Measurements from ENCODE around the gene PCDHB10.
"Not testable (repeated sequence)": the region's sequence is repeated elsewhere in the genome, so short reads cannot be mapped to it uniquely, and the experiment has no call there.

The PCDHB10 gene

GRCh38 chr5:141175933-141176332 lies 16.2 kb upstream of the PCDHB10 start:
- DNase-seq (ENCODE audit: insufficient read length, low spot score): no peak
- no peak for FAIRE-seq
- TF ChIP-seq POLR2A (IDR thresholded peaks at IDR 0.05; ENCODE audit: low read depth, low read length): no peak
- TF ChIP-seq TAF1 (IDR thresholded peaks at IDR 0.05; ENCODE audit: low read depth, low read length): no peak
- TF ChIP-seq PAX5 (IDR thresholded peaks at IDR 0.05; ENCODE audit: insufficient read depth, low read length, severe bottlenecking): no peak
- TF ChIP-seq POLR2AphosphoS5 (IDR thresholded peaks at IDR 0.05; ENCODE audit: low read depth, low read length): no peak

- peak; percentile 20 for FAIRE-seq
- not testable (repeated sequence) for DNase-seq (ENCODE audit: insufficient read length, low spot score)
Observed at GRCh38 chr5:141177577-141178191, 14.5 kb upstream of the PCDHB10 start, which contains the start of gene PCDHB8. PCDHB8 (plus strand) TSS chr5:141177790; CDS start chr5:141178035, 245 bp downstream.

GRCh38 chr5:141179371-141179770 lies 12.8 kb upstream of the PCDHB10 start:
- not testable (repeated sequence) for FAIRE-seq

GRCh38 chr5:141179876-141180275 lies 12.3 kb upstream of the PCDHB10 start:
- not testable (repeated sequence) for FAIRE-seq; DNase-seq (ENCODE audit: insufficient read length, low spot score)

More at GRCh38 chr5:141179371-141179770, 12.8 kb upstream of the PCDHB10 start:
- DNase-seq (ENCODE audit: insufficient read length, low spot score): not testable (repeated sequence)

- FAIRE-seq: no peak
- no peak for TF ChIP-seq SPI1 (IDR thresholded peaks at IDR 0.05; ENCODE audit: low read depth, low read length)
- TF ChIP-seq TAF1 (IDR thresholded peaks at IDR 0.05; ENCODE audit: low read depth, low read length): no peak
- no peak for TF ChIP-seq POU2F2 (IDR thresholded peaks at IDR 0.05; ENCODE audit: low read depth, low read length)
- no peak for TF ChIP-seq POLR2A (IDR thresholded peaks at IDR 0.05; ENCODE audit: low read depth, low read length)
- no peak for TF ChIP-seq POLR2AphosphoS5 (IDR thresholded peaks at IDR 0.05; ENCODE audit: low read depth, low read length)
- no peak for TF ChIP-seq PAX5 (IDR thresholded peaks at IDR 0.05; ENCODE audit: insufficient read depth, low read length, severe bottlenecking)
- no peak for DNase-seq (ENCODE audit: insufficient read length, low spot score)
Observed at GRCh38 chr5:141180313-141180712, 11.8 kb upstream of the PCDHB10 start.

GRCh38 chr5:141182248-141182647 lies 9.9 kb upstream of the PCDHB10 start, which contains the start of gene PCDHB16:
PCDHB16 (plus strand) TSS chr5:141182387; CDS start chr5:141182560, 173 bp downstream.
- no peak for TF ChIP-seq POU2F2 (IDR thresholded peaks at IDR 0.05; ENCODE audit: low read depth, low read length)
- no peak for TF ChIP-seq POLR2AphosphoS5 (IDR thresholded peaks at IDR 0.05; ENCODE audit: low read depth, low read length)
- no peak for TF ChIP-seq POLR2A (IDR thresholded peaks at IDR 0.05; ENCODE audit: low read depth, low read length)
- TF ChIP-seq SPI1 (IDR thresholded peaks at IDR 0.05; ENCODE audit: low read depth, low read length): no peak
- no peak for TF ChIP-seq TAF1 (IDR thresholded peaks at IDR 0.05; ENCODE audit: low read depth, low read length)
- no peak for TF ChIP-seq PAX5 (IDR thresholded peaks at IDR 0.05; ENCODE audit: insufficient read depth, low read length, severe bottlenecking)
- FAIRE-seq: no peak
- DNase-seq (ENCODE audit: insufficient read length, low spot score): no peak

- not testable (repeated sequence) for DNase-seq (ENCODE audit: insufficient read length, low spot score); FAIRE-seq
Observed at GRCh38 chr5:141184117-141184855, 7.9 kb upstream of the PCDHB10 start.

GRCh38 chr5:141186897-141187512 lies 5.1 kb upstream of the PCDHB10 start, which contains the start of gene PCDHB9:
PCDHB9 (plus strand) TSS chr5:141187161; CDS start chr5:141187319, 158 bp downstream.
- FAIRE-seq: no peak
- no peak for DNase-seq (ENCODE audit: insufficient read length, low spot score)

GRCh38 chr5:141188682-141189081 lies 3.5 kb upstream of the PCDHB10 start:
- not testable (repeated sequence) for DNase-seq (ENCODE audit: insufficient read length, low spot score); FAIRE-seq

More at GRCh38 chr5:141186897-141187512, 5.1 kb upstream of the PCDHB10 start, which contains the start of gene PCDHB9:
- TF ChIP-seq POLR2A (IDR thresholded peaks at IDR 0.05; ENCODE audit: low read depth, low read length) (no peak), POLR2AphosphoS5 (IDR thresholded peaks at IDR 0.05; ENCODE audit: low read depth, low read length) (no peak), TAF1 (IDR thresholded peaks at IDR 0.05; ENCODE audit: low read depth, low read length) (no peak), POU2F2 (IDR thresholded peaks at IDR 0.05; ENCODE audit: low read depth, low read length) (no peak), SPI1 (IDR thresholded peaks at IDR 0.05; ENCODE audit: low read depth, low read length) (no peak), PAX5 (IDR thresholded peaks at IDR 0.05; ENCODE audit: insufficient read depth, low read length, severe bottlenecking) (no peak)

- DNase-seq (ENCODE audit: insufficient read length, low spot score); FAIRE-seq: not testable (repeated sequence)
Observed at GRCh38 chr5:141189131-141189530, 3.0 kb upstream of the PCDHB10 start.

GRCh38 chr5:141194332-141194731 lies 2.2 kb downstream of the PCDHB10 start:
- FAIRE-seq; DNase-seq (ENCODE audit: insufficient read length, low spot score): not testable (repeated sequence)

Measured in GM12891 (cell line).